Suprapubic skin (tissue), 3 donors: Measurements from ENCODE around the gene ST6GALNAC1.

Experiments
- CTCF ChIP-seq, 2 donors: fragments of 200-600 bp in 1 of 2; fragments of 450-650 bp in 1 of 2; sonication (generic) in 1 of 2; IDR thresholded peaks; one replicate each; pipeline ENCODE4 v1.5.1; 2016 to 2019; ENCODE audit warnings: antibody characterized with exemption in 2 of 2, mild to moderate bottlenecking in 1 of 2, moderate library complexity in 1 of 2
- POLR2A ChIP-seq, 2 donors: fragments of 450-650 bp; IDR thresholded peaks; one replicate each; pipeline ENCODE4 v1.6.1; 2017; ENCODE audit warnings: antibody characterized with exemption in 2 of 2, mild to moderate bottlenecking in 2 of 2, moderate library complexity in 2 of 2

- TF ChIP-seq CTCF (IDR thresholded peaks at IDR 0.05) (no peak), POLR2A (IDR thresholded peaks at IDR 0.05) (no peak)
Measured at GRCh38 chr17:76686538-76687297, 43.2 kb upstream of the ST6GALNAC1 start.
